GM21447 (cell line): ENCODE data around the gene ZNF428.
"Not testable (repeated sequence)": the region's sequence is repeated elsewhere in the genome, so short reads cannot be mapped to it uniquely, and the experiment has no call there.

Experiments used
- ATAC-seq: cut with Tn5 transposase; IDR thresholded peaks from one replicate; pipeline ENCODE4 v1.9.1; 2021; ENCODE audit not compliant: unreplicated experiment

ZNF428 gene

GRCh38 chr19:43620061-43621001 lies 902 bp upstream of the ZNF428 start:
- ATAC-seq, result peak; percentile 6

- ATAC-seq, result peak; percentile 37
Observed at GRCh38 chr19:43618921-43619261, 538 bp downstream of the ZNF428 start.

- no peak for ATAC-seq
Observed at GRCh38 chr19:43616954-43617353, 2.5 kb downstream of the ZNF428 start.

- no peak for ATAC-seq
Observed at GRCh38 chr19:43616306-43616705, 3.1 kb downstream of the ZNF428 start.

GRCh38 chr19:43612374-43612773 lies 7.1 kb downstream of the ZNF428 start:
- ATAC-seq, result no peak

- no peak for ATAC-seq
Observed at GRCh38 chr19:43611788-43612187, 7.6 kb downstream of the ZNF428 start, which contains the start of gene SRRM5. SRRM5 (plus strand) TSS chr19:43612088; CDS start chr19:43612122, 34 bp downstream.

- ATAC-seq, result no peak
Observed at GRCh38 chr19:43610493-43610892, 8.9 kb downstream of the ZNF428 start.

GRCh38 chr19:43609872-43610271 lies 9.6 kb downstream of the ZNF428 start:
- no peak for ATAC-seq

- ATAC-seq, result no peak
Observed at GRCh38 chr19:43607238-43608205, 11.9 kb downstream of the ZNF428 start.

GRCh38 chr19:43606569-43607229 lies 12.7 kb downstream of the ZNF428 start:
- ATAC-seq, result no peak

- ATAC-seq, result no peak
Observed at GRCh38 chr19:43605875-43606568, 13.4 kb downstream of the ZNF428 start.

GRCh38 chr19:43600326-43600725 lies 19.1 kb downstream of the ZNF428 start:
- not testable (repeated sequence) for ATAC-seq

GRCh38 chr19:43599635-43600295 lies 19.7 kb downstream of the ZNF428 start:
- no peak for ATAC-seq

- ATAC-seq, result no peak
Observed at GRCh38 chr19:43598445-43599240, 20.8 kb downstream of the ZNF428 start.

GRCh38 chr19:43597876-43598275 lies 21.6 kb downstream of the ZNF428 start:
- ATAC-seq, result no peak

GRCh38 chr19:43596842-43597461 lies 22.5 kb downstream of the ZNF428 start:
- ATAC-seq, result no peak

- peak; percentile 80 for ATAC-seq
Observed at GRCh38 chr19:43595999-43596841, 23.2 kb downstream of the ZNF428 start, which contains the start of the genes IRGQ and ZNF576. IRGQ (minus strand) TSS chr19:43596134; CDS start chr19:43595338, 796 bp downstream. ZNF576 (plus strand) TSS chr19:43596595; CDS start chr19:43597109, 514 bp downstream.
